K562 (cell line): ENCODE results near the gene HEXIM2. TPM values are rescaled to one million over a fixed set of nuclear protein-coding genes. Genes with fewer than 3 reads are reported as not detected.

ENCODE experiments used
- BCLAF1 ChIP-seq, 2 experiments: fragments of 450-650 bp in 1 of 2; IDR thresholded peaks; 2 replicates each; pipeline ENCODE4 v1.6.1; 2011 to 2017; ENCODE audit warnings: low read depth in 2 of 2, antibody characterized with exemption in 1 of 2, borderline replicate concordance in 1 of 2, low read length in 1 of 2, mild to moderate bottlenecking in 1 of 2, mixed read lengths in 1 of 2; ENCODE audit not compliant: control insufficient read depth in 1 of 2
- CBX5 ChIP-seq: IDR thresholded peaks from 2 replicates; pipeline ENCODE4 v1.6.1; 2014; ENCODE audit warnings: low read depth, borderline replicate concordance
- CREB3L1 ChIP-seq: fragments of 450-650 bp; IDR thresholded peaks from 2 replicates; pipeline ENCODE4 v1.6.1; 2014; ENCODE audit warnings: low read depth, mild to moderate bottlenecking, moderate library complexity, borderline replicate concordance
- JUNB ChIP-seq: fragments of 450-650 bp; formaldehyde crosslinking; conservative IDR thresholded peaks from 2 replicates; pipeline ENCODE4 v1.4.0; 2020; ENCODE audit warnings: mild to moderate bottlenecking
- KDM1A ChIP-seq, 2 experiments: fragments of 450-650 bp; IDR thresholded peaks; 2 replicates each; pipeline ENCODE4 v1.6.1; 2016; ENCODE audit warnings: mild to moderate bottlenecking in 2 of 2
- MED1 ChIP-seq: sonication (generic); formaldehyde crosslinking; IDR thresholded peaks from 2 replicates; pipeline ENCODE4 v1.8.1; 2023; ENCODE audit warnings: missing genetic modification reagents, borderline replicate concordance
- NR0B1 ChIP-seq: fragments of 450-650 bp; IDR thresholded peaks from one replicate; pipeline ENCODE4 v1.6.1; 2018; ENCODE audit warnings: mild to moderate bottlenecking, moderate library complexity; ENCODE audit not compliant: partially characterized antibody
- NRF1 ChIP-seq, 2 experiments: fragments of 450-650 bp; IDR thresholded peaks in 1 of 2; conservative IDR thresholded peaks in 1 of 2; 2 replicates each; pipeline ENCODE4 v1.6.1; 2014; ENCODE audit warnings: mild to moderate bottlenecking in 2 of 2
- PCBP2 ChIP-seq: fragments of 200-400 bp; formaldehyde crosslinking; IDR thresholded peaks from 2 replicates; pipeline ENCODE4 v1.6.1; 2018; ENCODE audit warnings: low read length, low read depth, mild to moderate bottlenecking, moderate library complexity; ENCODE audit not compliant: poor library complexity, severe bottlenecking
- RBM34 ChIP-seq: fragments of 200-400 bp; formaldehyde crosslinking; IDR thresholded peaks from 2 replicates; pipeline ENCODE4 v1.6.1; 2018; ENCODE audit warnings: low read length, borderline replicate concordance; ENCODE audit not compliant: insufficient read depth
- U2AF1 ChIP-seq: fragments of 200-400 bp; formaldehyde crosslinking; optimal IDR thresholded peaks from 2 replicates; pipeline ENCODE3; 2017; ENCODE audit warnings: mild to moderate bottlenecking, low read depth, low read length, moderate library complexity
- VEZF1 ChIP-seq: fragments of 200-800 bp; sonication (Bioruptor generic); IDR thresholded peaks from 2 replicates; pipeline ENCODE4 v1.6.1; 2017; ENCODE audit warnings: missing genetic modification characterization, missing compliant biosample characterization
- ZC3H4 ChIP-seq: sonication (generic); formaldehyde crosslinking; IDR thresholded peaks from 2 replicates; pipeline ENCODE4 v1.9.0; 2021; ENCODE audit warnings: missing genetic modification reagents, borderline replicate concordance
- ZNF398 ChIP-seq: fragments of 250-450 bp; sonication (Bioruptor Pico); IDR thresholded peaks from 2 replicates; pipeline ENCODE4 v1.8.0; 2021; ENCODE audit warnings: moderate library complexity, mild to moderate bottlenecking, inconsistent platforms
- ZNF431 ChIP-seq: sonication (generic); formaldehyde crosslinking; IDR thresholded peaks from 2 replicates; pipeline ENCODE4 v1.8.0; 2022; ENCODE audit warnings: mild to moderate bottlenecking, missing genetic modification reagents
- ZNF699 ChIP-seq: fragments of 250-450 bp; sonication (Bioruptor Pico); IDR thresholded peaks from 2 replicates; pipeline ENCODE4 v1.8.0; 2021; ENCODE audit warnings: mild to moderate bottlenecking, moderate library complexity; ENCODE audit not compliant: insufficient replicate concordance
- polyA plus RNA-seq, 8 experiments: library from polyadenylated mRNA; depleted of rRNA in 4 of 8; stranded (reverse) in 5 of 8; unstranded in 3 of 8; fragments of >200 nt; fragmentation: Nextera tagmentation in 2 of 8; fragmentation: Illumina TruSeq in 1 of 8; extraction: Ambion mirVana in 2 of 8; extraction: Trizol in 1 of 8; gene quantifications; 2 replicates each; pipeline versions ENCODE4 v1.2.1 to v1.2.3, GENCODE V29; 2011 to 2014; ENCODE audit warnings: inconsistent platforms in 1 of 8, missing spikeins in 1 of 8
- total RNA-seq, 7 experiments: library from RNA; depleted of rRNA in 6 of 7; stranded (reverse); fragments of >200 nt in 6 of 7; fragmentation: Illumina TruSeq in 2 of 7; extraction: Trizol in 2 of 7; gene quantifications; 2 replicates each; pipeline versions ENCODE4 v1.2.1 to v1.2.3, GENCODE V29; 2011 to 2021; ENCODE audit warnings: low replicate concordance in 1 of 7

HEXIM2 gene
- total and polyA plus RNA-seq, 9 of the 15 experiments (the other 6 are each of a cell fraction or from before 2014, with no cell fraction given): 0.69 to 3.4 (median 1.1) TPM; not detected in 2

- TF ChIP-seq NRF1 (conservative IDR thresholded peaks at IDR 0.05 in 1 of 2, IDR thresholded peaks at IDR 0.05 in 1 of 2) (no peak), MED1 (CRISPR knock-in tag) (no peak), PCBP2 (no peak), VEZF1 (CRISPR knock-in tag) (no peak; the same call in 1 of the 2 replicates), RBM34 (no peak), KDM1A (IDR thresholded peaks at IDR 0.05) (no peak), NR0B1 (no peak), JUNB (CRISPR knock-in tag) (no peak), BCLAF1 (IDR thresholded peaks at IDR 0.05; ENCODE audit: borderline replicate concordance in 1 of 2, control insufficient read depth in 1 of 2, low read depth in 2 of 2, low read length in 1 of 2) (no peak), ZC3H4 (0 out of 2 replicates have a peak, but pooled peaks have one; percentile 1), U2AF1 (no peak), ZNF431 (CRISPR knock-in tag) (peak; percentile 31; the same call in 1 of the 2 replicates), ZNF398 (CRISPR knock-in tag) (no peak), CREB3L1 (no peak), ZNF699 (CRISPR knock-in tag) (no peak), CBX5 (peak; percentile 40; the same call in 1 of the 2 replicates)
Measured at GRCh38 chr17:45149037-45149668, 12.5 kb upstream of the HEXIM2 start (continued).
